Liver (tissue), 9 donors: Measurements from ENCODE around the gene TP53AIP1. TPM values are rescaled to one million over a fixed set of nuclear protein-coding genes. Genes with fewer than 3 reads are reported as not detected.

ENCODE experiments used
- DNase-seq: peaks from one replicate; pipeline ENCODE4 v3.0.0-alpha.2; 2017; ENCODE audit warnings: low spot score
- H3K27ac ChIP-seq, 2 donors: one replicate each; pipeline ENCODE4 v1.7.0; 2013; ENCODE audit warnings: inconsistent platforms in 2 of 2, low read length in 2 of 2, control low read depth in 1 of 2, low read depth in 1 of 2, mild to moderate bottlenecking in 1 of 2
- H3K27me3 ChIP-seq, 4 donors: one replicate each; pipeline versions ENCODE4 v1.6.1 to v1.7.0; 2013; ENCODE audit warnings: low read length in 3 of 4, inconsistent platforms in 1 of 4, mild to moderate bottlenecking in 1 of 4, moderate library complexity in 1 of 4; ENCODE audit not compliant: control insufficient read depth in 4 of 4, insufficient read depth in 4 of 4
- H3K36me3 ChIP-seq, 4 donors: one replicate each; pipeline versions ENCODE4 v1.6.1 to v1.7.0; 2013; ENCODE audit warnings: low read length in 3 of 4, mild to moderate bottlenecking in 3 of 4, low read depth in 1 of 4, moderate library complexity in 1 of 4; ENCODE audit not compliant: control insufficient read depth in 4 of 4, insufficient read depth in 3 of 4
- H3K4me1 ChIP-seq, 4 donors: one replicate each; pipeline versions ENCODE4 v1.6.1 to v1.7.0; 2013; ENCODE audit warnings: low read length in 3 of 4, mild to moderate bottlenecking in 3 of 4, moderate library complexity in 1 of 4; ENCODE audit not compliant: control insufficient read depth in 4 of 4, insufficient read depth in 4 of 4
- H3K4me3 ChIP-seq, 3 donors: one replicate each; pipeline versions ENCODE4 v1.6.1 to v1.7.0; 2013; ENCODE audit warnings: low read length in 3 of 3, control low read depth in 1 of 3, low read depth in 1 of 3, mild to moderate bottlenecking in 1 of 3
- H3K9ac ChIP-seq, 2 donors: one replicate each; pipeline ENCODE4 v1.7.0; 2013; ENCODE audit warnings: low read length in 2 of 2, mild to moderate bottlenecking in 2 of 2, moderate library complexity in 2 of 2, control low read depth in 1 of 2, low read depth in 1 of 2
- H3K9me3 ChIP-seq, 4 donors: one replicate each; pipeline versions ENCODE4 v1.6.1 to v1.7.0; 2013; ENCODE audit warnings: low read length in 3 of 4; ENCODE audit not compliant: control insufficient read depth in 4 of 4
- CTCF ChIP-seq: fragments of 150-350 bp; IDR thresholded peaks from 2 replicates; pipeline ENCODE4 v1.5.1; 2017; ENCODE audit warnings: improper control_type of control experiment, low read depth, low read length; ENCODE audit not compliant: missing input control
- FOXA1 ChIP-seq: IDR thresholded peaks from 2 replicates; pipeline ENCODE4 v1.6.1; 2016; ENCODE audit warnings: antibody characterized with exemption
- FOXA2 ChIP-seq: IDR thresholded peaks from 2 replicates; pipeline ENCODE4 v1.6.1; 2016; ENCODE audit warnings: antibody characterized with exemption
- GABPA ChIP-seq, 2 donors: IDR thresholded peaks in 1 of 2; conservative IDR thresholded peaks in 1 of 2; 2 replicates each; pipeline ENCODE4 v1.6.1; 2016; ENCODE audit warnings: antibody characterized with exemption in 2 of 2, mild to moderate bottlenecking in 1 of 2, moderate library complexity in 1 of 2
- HNF4A ChIP-seq, 2 donors: conservative IDR thresholded peaks; 2 replicates each; pipeline ENCODE4 v1.6.1; 2016; ENCODE audit warnings: antibody characterized with exemption in 2 of 2, mild to moderate bottlenecking in 2 of 2
- HNF4G ChIP-seq: IDR thresholded peaks from 2 replicates; pipeline ENCODE4 v1.6.1; 2016; ENCODE audit warnings: antibody characterized with exemption
- JUND ChIP-seq, 2 donors: IDR thresholded peaks; 2 replicates each; pipeline ENCODE4 v1.6.1; 2016; ENCODE audit warnings: antibody characterized with exemption in 2 of 2
- NR2F2 ChIP-seq: IDR thresholded peaks from 2 replicates; pipeline ENCODE4 v1.6.1; 2016; ENCODE audit warnings: antibody characterized with exemption
- RAD21 ChIP-seq, 2 donors: IDR thresholded peaks; 2 replicates each; pipeline ENCODE4 v1.6.1; 2016; ENCODE audit warnings: antibody characterized with exemption in 2 of 2, mild to moderate bottlenecking in 2 of 2
- REST ChIP-seq: IDR thresholded peaks from 2 replicates; pipeline ENCODE4 v1.6.1; 2016; ENCODE audit warnings: antibody characterized with exemption, mild to moderate bottlenecking
- RXRA ChIP-seq, 2 donors: IDR thresholded peaks; 2 replicates each; pipeline ENCODE4 v1.6.1; 2017 to 2018; ENCODE audit warnings: antibody characterized with exemption in 2 of 2, mild to moderate bottlenecking in 1 of 2
- SP1 ChIP-seq: IDR thresholded peaks from 2 replicates; pipeline ENCODE4 v1.6.1; 2018; ENCODE audit warnings: antibody characterized with exemption, mild to moderate bottlenecking
- TAF1 ChIP-seq: conservative IDR thresholded peaks from 2 replicates; pipeline ENCODE4 v1.6.1; 2016; ENCODE audit warnings: antibody characterized with exemption, mild to moderate bottlenecking
- YY1 ChIP-seq: IDR thresholded peaks from 2 replicates; pipeline ENCODE4 v1.6.1; 2016; ENCODE audit warnings: antibody characterized with exemption, mild to moderate bottlenecking
- WGBS: extraction: QIAGEN DNeasy Blood & Tissue Kit; methylation state at CpG from one replicate; pipeline ENCODE4 v1.1.7; 2013; 5-methylcytosine and 5-hydroxymethylcytosine counted together
- polyA plus RNA-seq, 2 donors: library from polyadenylated mRNA; stranded (reverse) in 1 of 2; unstranded in 1 of 2; fragments of 200-250 nt in 1 of 2; fragments of >200 nt in 1 of 2; fragmentation: Nextera tagmentation in 1 of 2; extraction: Ambion mirVana in 1 of 2; gene quantifications; one replicate each; pipeline versions ENCODE4 v1.2.1 to v1.2.3, GENCODE V29; 2013 to 2015
- total RNA-seq, 2 donors: library from RNA; depleted of rRNA; stranded (reverse); fragments of >200 nt; gene quantifications; one replicate each; pipeline ENCODE4 v1.2.3, GENCODE V29; 2014
- TF ChIP-seq, protein P1 (sequence below): IDR thresholded peaks from 2 replicates; pipeline ENCODE4 v1.6.1; 2016; ENCODE audit warnings: antibody characterized with exemption
- TF ChIP-seq, protein P2 (sequence below): IDR thresholded peaks from 2 replicates; pipeline ENCODE4 v1.6.1; 2016; ENCODE audit warnings: antibody characterized with exemption
- TF ChIP-seq, protein P3 (sequence below): IDR thresholded peaks from 2 replicates; pipeline ENCODE4 v1.6.1; 2016; ENCODE audit warnings: antibody characterized with exemption
- donor health status: healthy.
- donor health status: healthy.
- donor health status: healthy.
- donor health status: healthy.
- donor health status: healthy.

TP53AIP1 gene
- total and polyA plus RNA-seq, 4 donors = 0.08 TPM; not detected in 3

DNA sequence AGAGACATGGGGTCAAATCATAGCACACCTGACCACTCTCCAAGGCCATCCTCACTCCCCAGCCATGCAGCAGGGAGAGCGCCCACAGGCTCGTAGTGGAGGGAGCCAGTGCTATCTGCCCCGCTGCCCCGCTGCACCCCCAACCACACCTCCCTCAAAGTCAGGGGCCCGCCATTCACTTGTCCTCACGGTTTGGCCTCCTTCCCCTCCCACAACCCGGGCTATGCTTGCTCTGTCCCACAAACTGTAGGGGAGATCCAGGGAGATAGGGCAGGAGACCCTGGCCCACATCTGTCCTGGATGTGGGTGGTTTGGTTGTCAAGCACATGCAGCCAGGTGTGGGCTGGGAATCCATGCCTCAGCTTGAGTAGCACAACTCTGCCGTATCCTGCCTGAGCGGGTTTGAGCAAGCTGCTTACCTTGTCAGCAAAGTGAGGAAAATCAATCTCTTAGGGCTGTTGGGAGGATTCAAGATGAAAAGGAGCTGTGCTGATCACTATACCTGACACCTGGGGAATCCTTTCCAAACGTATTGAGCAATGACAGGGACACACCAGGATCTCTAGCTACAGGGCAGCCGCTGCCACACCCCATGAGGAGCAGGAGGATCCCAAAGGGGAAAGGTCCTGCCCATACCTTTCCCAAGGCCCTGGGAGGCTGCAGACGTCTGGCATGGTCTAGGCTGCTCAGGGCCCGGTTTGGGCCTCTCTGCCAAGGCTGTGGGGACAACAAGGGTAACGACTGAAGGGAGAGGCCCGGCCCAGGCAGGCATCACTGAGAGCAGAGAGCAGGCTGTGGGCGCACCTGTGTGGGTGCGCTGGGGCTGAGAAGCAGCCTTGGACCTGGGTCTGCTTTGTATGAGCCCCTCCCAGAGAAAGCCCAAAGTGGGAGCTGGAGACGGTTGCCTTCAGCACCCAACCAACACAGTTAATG is 28.2 kb downstream of the TP53AIP1 start:
- Histone ChIP-seq H3K36me3 (no peaks in the 10 kb centered on the region), H3K27ac (no peak overlapping the region), H3K9ac (no peak overlapping the region), H3K27me3 (no peaks in the 10 kb centered on the region), H3K4me1 (no peaks in the 10 kb centered on the region), H3K9me3 (no peaks in the 10 kb centered on the region), H3K4me3 (no peak overlapping the region)
- 92% methylated on average over 18 of the region's 18 CpGs for WGBS
- TF ChIP-seq RXRA (IDR thresholded peaks at IDR 0.05) = no peak
- no peak for TF ChIP-seq CTCF
- no peak for DNase-seq

DNA sequence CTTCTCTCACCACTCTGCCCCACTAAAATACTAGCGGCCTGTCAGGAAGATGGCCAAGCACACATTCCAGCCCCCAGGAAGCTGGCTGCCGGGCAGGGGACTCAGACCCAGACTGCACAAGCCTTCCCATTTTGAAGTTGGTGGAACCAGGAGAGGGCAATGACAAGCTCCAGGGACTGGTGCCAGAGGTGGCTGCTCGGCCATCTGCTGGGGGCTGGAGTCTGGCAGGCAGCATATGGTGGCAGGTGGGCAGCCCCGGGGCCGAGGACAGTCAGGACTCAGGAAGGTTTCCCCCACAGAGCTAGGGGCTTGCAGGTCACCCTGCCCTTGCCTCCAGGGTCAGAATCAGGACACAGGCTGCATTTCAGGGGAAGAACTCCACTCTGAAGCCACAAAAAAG is 28.9 kb downstream of the TP53AIP1 start:
- Histone ChIP-seq H3K4me1 (no peaks in the 10 kb centered on the region), H3K27ac (no peak overlapping the region), H3K9me3 (no peaks in the 10 kb centered on the region), H3K4me3 (no peak overlapping the region), H3K36me3 (no peaks in the 10 kb centered on the region), H3K27me3 (no peaks in the 10 kb centered on the region), H3K9ac (no peak overlapping the region)
- TF ChIP-seq FOXA1 (no peak), CTCF (no peak), TAF1 (no peak), FOXA2 (no peak), GABPA (IDR thresholded peaks at IDR 0.05 in 1 of 2, conservative IDR thresholded peaks at IDR 0.05 in 1 of 2) (no peak), SP1 (no peak), RXRA (IDR thresholded peaks at IDR 0.05) (no peak), NR2F2 (no peak), JUND (IDR thresholded peaks at IDR 0.05) (no peak), HNF4A (conservative IDR thresholded peaks at IDR 0.05) (no peak), RAD21 (IDR thresholded peaks at IDR 0.05) (no peak), HNF4G (no peak), YY1 (no peak), REST (no peak)
- TF ChIP-seq, protein P1, sequence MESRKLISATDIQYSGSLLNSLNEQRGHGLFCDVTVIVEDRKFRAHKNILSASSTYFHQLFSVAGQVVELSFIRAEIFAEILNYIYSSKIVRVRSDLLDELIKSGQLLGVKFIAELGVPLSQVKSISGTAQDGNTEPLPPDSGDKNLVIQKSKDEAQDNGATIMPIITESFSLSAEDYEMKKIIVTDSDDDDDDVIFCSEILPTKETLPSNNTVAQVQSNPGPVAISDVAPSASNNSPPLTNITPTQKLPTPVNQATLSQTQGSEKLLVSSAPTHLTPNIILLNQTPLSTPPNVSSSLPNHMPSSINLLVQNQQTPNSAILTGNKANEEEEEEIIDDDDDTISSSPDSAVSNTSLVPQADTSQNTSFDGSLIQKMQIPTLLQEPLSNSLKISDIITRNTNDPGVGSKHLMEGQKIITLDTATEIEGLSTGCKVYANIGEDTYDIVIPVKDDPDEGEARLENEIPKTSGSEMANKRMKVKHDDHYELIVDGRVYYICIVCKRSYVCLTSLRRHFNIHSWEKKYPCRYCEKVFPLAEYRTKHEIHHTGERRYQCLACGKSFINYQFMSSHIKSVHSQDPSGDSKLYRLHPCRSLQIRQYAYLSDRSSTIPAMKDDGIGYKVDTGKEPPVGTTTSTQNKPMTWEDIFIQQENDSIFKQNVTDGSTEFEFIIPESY = no peak
- TF ChIP-seq, protein P2, sequence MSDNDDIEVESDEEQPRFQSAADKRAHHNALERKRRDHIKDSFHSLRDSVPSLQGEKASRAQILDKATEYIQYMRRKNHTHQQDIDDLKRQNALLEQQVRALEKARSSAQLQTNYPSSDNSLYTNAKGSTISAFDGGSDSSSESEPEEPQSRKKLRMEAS = no peak
- TF ChIP-seq, protein P3, sequence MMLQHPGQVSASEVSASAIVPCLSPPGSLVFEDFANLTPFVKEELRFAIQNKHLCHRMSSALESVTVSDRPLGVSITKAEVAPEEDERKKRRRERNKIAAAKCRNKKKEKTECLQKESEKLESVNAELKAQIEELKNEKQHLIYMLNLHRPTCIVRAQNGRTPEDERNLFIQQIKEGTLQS = no peak
- DNase-seq = no peak
- WGBS = 92% methylated on average over 5 of the region's 5 CpGs
